ENCODE results near the gene GPR137C. TPM values are rescaled to one million over a fixed set of nuclear protein-coding genes. Genes with fewer than 3 reads are reported as not detected.

Gene GPR137C
- total RNA-seq, 1 donor from 2014 or later: 0.97 TPM

DNA sequence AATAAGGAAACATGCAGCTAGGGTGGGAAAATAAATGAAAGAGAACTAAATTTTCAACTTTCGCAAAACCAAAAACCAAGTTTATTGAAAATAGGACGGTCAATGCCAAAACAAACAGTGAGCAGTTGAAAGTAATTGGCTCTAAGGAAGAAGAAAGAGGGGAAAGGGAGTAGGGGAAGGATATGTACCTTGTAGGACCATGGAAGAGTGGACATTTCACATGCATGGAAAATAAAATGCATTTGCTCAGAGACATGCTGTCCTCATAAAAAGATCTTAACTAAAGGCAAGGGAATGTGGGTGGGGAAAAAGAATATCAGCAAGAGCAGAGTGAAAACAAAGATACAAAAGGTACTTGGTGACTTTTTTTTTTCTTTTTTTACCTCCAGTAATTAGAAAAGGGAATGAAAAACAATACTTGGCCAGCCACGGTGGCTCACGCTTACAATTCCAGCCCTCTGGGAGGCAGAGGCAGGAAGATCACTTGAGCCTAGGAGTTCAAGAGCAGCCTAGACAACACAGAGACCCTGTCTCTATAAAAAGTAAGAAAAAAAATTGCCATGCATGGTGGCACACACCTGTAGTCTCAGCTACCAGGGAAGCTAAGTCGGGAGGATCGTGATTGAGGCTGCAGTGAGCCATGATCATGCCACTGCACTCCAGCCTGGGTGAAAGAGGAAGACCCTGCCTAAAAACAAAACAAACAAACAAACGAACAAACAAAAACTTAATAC is 6.9 kb upstream of the GPR137C start:
- Histone ChIP-seq H3K4me1 (peaks cover 2% of the 10 kb centered on the region), H3K27ac (no peak overlapping the region), H3K4me3 (no peak overlapping the region), H3K27me3 (ENCODE audit: low read depth) (no peaks in the 10 kb centered on the region), H3K36me3 (no peaks in the 10 kb centered on the region), H3K9me3 (no peaks in the 10 kb centered on the region)
- ATAC-seq (no peak), DNase-seq (no peak)
- TF ChIP-seq, protein P1, sequence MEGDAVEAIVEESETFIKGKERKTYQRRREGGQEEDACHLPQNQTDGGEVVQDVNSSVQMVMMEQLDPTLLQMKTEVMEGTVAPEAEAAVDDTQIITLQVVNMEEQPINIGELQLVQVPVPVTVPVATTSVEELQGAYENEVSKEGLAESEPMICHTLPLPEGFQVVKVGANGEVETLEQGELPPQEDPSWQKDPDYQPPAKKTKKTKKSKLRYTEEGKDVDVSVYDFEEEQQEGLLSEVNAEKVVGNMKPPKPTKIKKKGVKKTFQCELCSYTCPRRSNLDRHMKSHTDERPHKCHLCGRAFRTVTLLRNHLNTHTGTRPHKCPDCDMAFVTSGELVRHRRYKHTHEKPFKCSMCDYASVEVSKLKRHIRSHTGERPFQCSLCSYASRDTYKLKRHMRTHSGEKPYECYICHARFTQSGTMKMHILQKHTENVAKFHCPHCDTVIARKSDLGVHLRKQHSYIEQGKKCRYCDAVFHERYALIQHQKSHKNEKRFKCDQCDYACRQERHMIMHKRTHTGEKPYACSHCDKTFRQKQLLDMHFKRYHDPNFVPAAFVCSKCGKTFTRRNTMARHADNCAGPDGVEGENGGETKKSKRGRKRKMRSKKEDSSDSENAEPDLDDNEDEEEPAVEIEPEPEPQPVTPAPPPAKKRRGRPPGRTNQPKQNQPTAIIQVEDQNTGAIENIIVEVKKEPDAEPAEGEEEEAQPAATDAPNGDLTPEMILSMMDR (IDR thresholded peaks at IDR 0.05): no peak
- intact Hi-C loops (cut with DNase I): no loop called here

DNA sequence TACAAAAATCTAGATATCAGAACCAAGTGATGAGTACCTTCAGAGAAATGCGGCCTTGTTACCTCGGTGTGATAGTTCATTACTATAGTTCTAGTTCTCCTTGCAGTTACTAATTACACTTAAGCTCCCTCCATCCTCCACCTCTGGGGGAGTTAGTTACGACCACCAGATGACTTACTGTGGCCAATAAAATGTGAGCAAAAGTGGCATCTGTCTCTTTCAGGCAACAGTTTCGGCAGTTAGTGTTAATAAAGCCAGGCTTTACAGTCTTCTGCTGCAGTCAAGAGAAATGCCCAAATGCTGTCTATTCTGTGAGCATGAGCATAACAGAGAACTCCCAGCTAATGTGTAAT is 6.3 kb upstream of the GPR137C start:
- H3K27ac ChIP-seq: no peak overlapping the region
- H3K4me1 ChIP-seq: peaks cover 8% of the 10 kb centered on the region
- ATAC-seq (no peak), DNase-seq (no peak)
- no peaks in the 10 kb centered on the region for H3K36me3 ChIP-seq
- H3K4me3 ChIP-seq: no peak overlapping the region
- TF ChIP-seq, protein P1 (IDR thresholded peaks at IDR 0.05): no peak
- H3K27me3 ChIP-seq (ENCODE audit: low read depth): no peaks in the 10 kb centered on the region
- H3K9me3 ChIP-seq: no peaks in the 10 kb centered on the region
- intact Hi-C loops (cut with DNase I): no loop called here

DNA sequence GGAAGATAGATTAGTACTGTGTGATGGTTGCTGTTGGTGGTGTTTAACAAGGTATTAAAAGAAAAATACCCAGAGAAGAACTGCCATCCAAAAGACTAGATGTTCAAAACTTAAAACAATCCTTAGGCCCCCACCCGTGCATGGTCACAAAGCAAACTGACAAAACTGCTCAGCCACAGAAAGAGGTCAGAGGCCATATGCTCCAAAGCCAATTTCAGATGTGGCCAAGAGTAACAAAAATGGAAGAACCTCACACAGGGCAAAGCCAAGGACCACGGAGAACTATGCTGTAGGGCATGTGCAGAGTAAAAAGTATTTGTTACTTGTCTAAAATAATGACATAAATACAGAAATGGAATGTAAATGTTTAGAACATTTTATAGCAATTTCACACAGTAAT is 5.6 kb upstream of the GPR137C start:
- Histone ChIP-seq H3K4me3 (no peak overlapping the region), H3K4me1 (peaks cover 14% of the 10 kb centered on the region), H3K9me3 (no peaks in the 10 kb centered on the region), H3K27ac (no peak overlapping the region), H3K27me3 (ENCODE audit: low read depth) (no peaks in the 10 kb centered on the region), H3K36me3 (no peaks in the 10 kb centered on the region)
- DNase-seq (no peak), ATAC-seq (no peak)
- TF ChIP-seq, protein P1 (IDR thresholded peaks at IDR 0.05): no peak
- intact Hi-C loops (cut with DNase I): no loop called here

DNA sequence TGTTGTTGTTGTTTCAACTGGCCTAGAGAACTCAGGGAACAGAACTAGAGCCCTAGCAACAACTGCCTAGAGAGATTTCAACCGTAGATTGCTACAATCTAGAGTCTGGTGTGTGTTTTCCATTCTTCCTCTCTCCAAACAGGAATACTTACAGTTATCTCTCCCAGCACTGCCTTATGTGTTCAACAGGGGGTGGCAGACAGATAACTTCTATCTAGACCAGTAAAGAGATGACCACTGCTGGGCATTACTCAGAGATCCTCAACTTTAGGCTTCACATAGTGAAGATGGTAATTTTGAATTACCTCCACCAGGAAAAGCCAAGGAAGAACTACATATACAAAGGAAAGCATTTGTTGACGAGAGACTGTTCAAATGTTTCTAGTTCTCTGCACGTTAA is 5.1 kb upstream of the GPR137C start:
- intact Hi-C loops (cut with DNase I): no loop called here
- DNase-seq (no peak), ATAC-seq (no peak)
- no peaks in the 10 kb centered on the region for H3K27me3 ChIP-seq (ENCODE audit: low read depth)
- no peak overlapping the region for H3K27ac ChIP-seq
- TF ChIP-seq, protein P1 (IDR thresholded peaks at IDR 0.05): no peak
- no peak overlapping the region for H3K4me3 ChIP-seq
- H3K9me3 ChIP-seq: no peaks in the 10 kb centered on the region
- H3K4me1 ChIP-seq: peaks cover 14% of the 10 kb centered on the region
- no peaks in the 10 kb centered on the region for H3K36me3 ChIP-seq

DNA sequence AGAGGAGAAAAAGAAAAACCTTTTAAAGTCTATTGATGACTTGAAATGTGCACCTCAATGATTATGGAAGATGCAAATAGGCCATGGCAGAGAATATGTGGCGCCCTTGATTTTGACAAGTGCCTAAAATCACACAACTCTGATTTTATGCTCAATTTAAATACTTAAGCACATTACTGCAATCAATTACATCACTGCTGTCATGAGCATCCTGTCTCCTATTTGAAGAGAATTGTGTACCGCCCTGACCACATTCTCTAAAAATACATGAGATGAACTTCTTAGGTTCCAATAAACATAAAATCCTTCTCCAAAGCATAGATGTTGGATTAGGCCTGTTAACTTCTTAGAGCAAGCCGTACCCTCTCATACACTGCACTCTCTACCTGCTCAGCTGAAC is 2.0 kb upstream of the GPR137C start:
- DNase-seq (no peak), ATAC-seq (no peak)
- intact Hi-C loops (cut with DNase I): no loop called here
- Histone ChIP-seq H3K9me3 (no peaks in the 10 kb centered on the region), H3K27ac (no peak overlapping the region), H3K36me3 (no peaks in the 10 kb centered on the region), H3K27me3 (ENCODE audit: low read depth) (no peaks in the 10 kb centered on the region), H3K4me1 (peaks cover 25% of the 10 kb centered on the region), H3K4me3 (no peak overlapping the region)
- TF ChIP-seq, protein P1 (IDR thresholded peaks at IDR 0.05): no peak
